Fibroblast of pulmonary artery (primary cell): Measurements from ENCODE around the gene HPCAL1.

Experiments used
- DNase-seq: peaks from one replicate; pipeline ENCODE4 v3.0.0-alpha.2; 2010; ENCODE audit warnings: low read depth
- H3K4me3 ChIP-seq: replicated peaks from 2 replicates; pipeline ENCODE4 v1.5.1; 2011; ENCODE audit warnings: low read depth, mild to moderate bottlenecking, control low read depth, low read length, moderate library complexity
- TF ChIP-seq, protein P1 (sequence below): IDR thresholded peaks from 2 replicates; pipeline ENCODE4 v1.5.1; 2011; ENCODE audit warnings: mild to moderate bottlenecking, control low read depth, low read length, inconsistent platforms; ENCODE audit errors: missing control alignments

The HPCAL1 gene

GRCh38 chr2:10305715-10306114 is 3.0 kb downstream of the HPCAL1 start:
- no peak overlapping the region for H3K4me3 ChIP-seq
- DNase-seq: no peak
- TF ChIP-seq, protein P1, sequence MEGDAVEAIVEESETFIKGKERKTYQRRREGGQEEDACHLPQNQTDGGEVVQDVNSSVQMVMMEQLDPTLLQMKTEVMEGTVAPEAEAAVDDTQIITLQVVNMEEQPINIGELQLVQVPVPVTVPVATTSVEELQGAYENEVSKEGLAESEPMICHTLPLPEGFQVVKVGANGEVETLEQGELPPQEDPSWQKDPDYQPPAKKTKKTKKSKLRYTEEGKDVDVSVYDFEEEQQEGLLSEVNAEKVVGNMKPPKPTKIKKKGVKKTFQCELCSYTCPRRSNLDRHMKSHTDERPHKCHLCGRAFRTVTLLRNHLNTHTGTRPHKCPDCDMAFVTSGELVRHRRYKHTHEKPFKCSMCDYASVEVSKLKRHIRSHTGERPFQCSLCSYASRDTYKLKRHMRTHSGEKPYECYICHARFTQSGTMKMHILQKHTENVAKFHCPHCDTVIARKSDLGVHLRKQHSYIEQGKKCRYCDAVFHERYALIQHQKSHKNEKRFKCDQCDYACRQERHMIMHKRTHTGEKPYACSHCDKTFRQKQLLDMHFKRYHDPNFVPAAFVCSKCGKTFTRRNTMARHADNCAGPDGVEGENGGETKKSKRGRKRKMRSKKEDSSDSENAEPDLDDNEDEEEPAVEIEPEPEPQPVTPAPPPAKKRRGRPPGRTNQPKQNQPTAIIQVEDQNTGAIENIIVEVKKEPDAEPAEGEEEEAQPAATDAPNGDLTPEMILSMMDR: no peak

DNA sequence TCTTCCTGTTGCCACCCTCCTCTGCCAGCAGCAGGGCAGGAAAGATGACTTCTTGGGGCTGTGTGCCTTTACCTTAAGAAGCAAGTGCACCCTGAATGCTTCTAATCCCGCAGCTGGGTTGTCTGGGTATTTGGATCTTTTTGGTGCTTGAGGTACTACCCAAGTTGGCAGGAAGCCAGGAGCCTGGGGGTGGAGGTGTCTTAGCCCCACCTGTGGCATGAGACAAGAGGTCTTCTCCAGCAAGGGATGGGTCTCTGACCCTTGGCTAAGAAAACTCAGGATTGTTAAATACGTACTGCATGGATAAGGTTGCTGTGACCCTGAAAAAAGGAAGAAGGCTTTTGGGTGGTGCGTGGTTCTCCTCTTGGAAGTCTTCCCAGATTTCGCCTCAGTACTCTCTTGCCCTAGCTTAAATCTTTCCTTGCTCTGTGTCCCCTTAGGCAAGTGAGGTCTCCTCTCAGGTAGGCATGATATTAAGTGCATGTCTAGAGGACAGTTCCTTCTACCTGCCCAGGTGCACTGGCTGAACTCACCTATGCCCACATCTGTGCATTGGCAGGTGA is 4.3 kb downstream of the HPCAL1 start:
- TF ChIP-seq, protein P1: no peak
- no peak for DNase-seq

DNA sequence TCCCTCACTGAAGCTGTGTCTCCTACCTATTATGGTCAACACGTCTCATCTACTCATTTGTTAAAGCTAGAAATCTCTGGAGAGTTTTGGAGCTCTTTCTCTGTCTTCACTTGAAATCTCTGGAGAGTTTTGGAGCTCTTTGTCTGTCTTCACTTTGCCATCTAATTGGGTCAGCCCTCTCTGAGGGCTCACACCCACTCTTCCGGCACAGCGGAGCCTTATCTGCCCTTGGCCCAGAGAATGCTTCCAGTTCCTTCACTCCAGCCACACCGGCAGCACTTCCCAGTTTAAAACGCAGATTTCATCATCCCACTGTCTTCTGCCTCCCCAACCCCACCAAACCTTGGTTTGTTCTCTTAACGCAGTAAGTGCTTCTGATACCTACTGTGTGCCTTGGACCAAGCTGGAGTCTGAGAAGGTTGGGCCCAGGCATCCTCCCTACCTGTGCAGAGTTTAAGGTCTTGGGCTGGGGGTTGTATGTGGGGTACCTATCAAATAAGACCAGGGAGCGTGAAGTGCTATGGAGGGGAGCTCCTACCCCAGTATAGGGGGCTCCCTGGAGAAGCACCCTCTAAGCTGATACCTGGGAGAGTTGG is 5.0 kb downstream of the HPCAL1 start:
- H3K4me3 ChIP-seq: no peak overlapping the region
- DNase-seq: peak; percentile 56

More for the DNA sequence above, 4.3 kb downstream of the HPCAL1 start:
- H3K4me3 ChIP-seq: no peak overlapping the region

GRCh38 chr2:10308866-10309265 is 6.2 kb downstream of the HPCAL1 start:
- DNase-seq: no peak
- no peak overlapping the region for H3K4me3 ChIP-seq
- TF ChIP-seq, protein P1: no peak

More for the DNA sequence above, 5.0 kb downstream of the HPCAL1 start:
- TF ChIP-seq, protein P1: no peak

DNA sequence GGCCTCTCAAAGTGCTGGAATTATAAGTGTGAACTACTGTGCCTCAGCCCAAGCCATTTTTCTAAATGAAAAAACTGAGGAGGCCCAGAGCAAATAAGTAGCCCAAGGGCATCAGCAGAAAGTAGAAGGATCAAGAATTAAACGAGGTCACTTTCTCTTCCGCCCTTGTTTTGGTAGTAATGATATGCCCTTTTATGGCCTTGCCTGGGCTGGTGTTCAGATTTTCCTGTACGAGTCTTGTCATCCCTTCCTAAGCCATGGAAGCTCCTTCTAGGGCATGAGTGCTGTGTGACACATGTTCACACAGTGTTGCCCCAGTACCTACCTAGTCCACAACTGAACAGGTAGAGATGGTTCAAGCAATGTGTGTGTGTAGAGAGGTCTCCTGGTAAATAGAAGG is 6.6 kb downstream of the HPCAL1 start:
- TF ChIP-seq, protein P1: no peak
- DNase-seq: no peak

GRCh38 chr2:10310309-10310888 is 7.7 kb downstream of the HPCAL1 start:
- H3K4me3 ChIP-seq: no peak overlapping the region
- TF ChIP-seq, protein P1: no peak
- no peak for DNase-seq

More for the DNA sequence above, 6.6 kb downstream of the HPCAL1 start:
- no peak overlapping the region for H3K4me3 ChIP-seq
